Right atrium auricular region (tissue), 2 donors: ENCODE results near the gene JRKL. TPM values are rescaled to one million over a fixed set of nuclear protein-coding genes. Genes with fewer than 3 reads are reported as not detected.
"Not testable (repeated sequence)": the region's sequence is repeated elsewhere in the genome, so short reads cannot be mapped to it uniquely, and the experiment has no call there.

Experiments used
- DNase-seq: peaks from one replicate; pipeline ENCODE4 v3.0.0-alpha.2; 2019; ENCODE audit warnings: low spot score
- H3K27ac ChIP-seq, 2 donors: fragments of 200-600 bp; sonication (generic); 1 replicate in 1 of 2; 2 replicates in 1 of 2; pipeline ENCODE4 v1.5.1; 2016 to 2019
- H3K27me3 ChIP-seq, 2 donors: fragments of 200-600 bp; sonication (generic); one replicate each; pipeline versions ENCODE4 v1.5.1 to v1.6.0; 2017 to 2019
- H3K36me3 ChIP-seq: fragments of 200-600 bp; sonication (generic); one replicate; pipeline ENCODE4 v1.5.1; 2016
- H3K4me1 ChIP-seq, 2 donors: fragments of 200-600 bp; sonication (generic); one replicate each; pipeline versions ENCODE4 v1.5.1 to v1.6.0; 2017 to 2019
- H3K4me3 ChIP-seq, 2 donors: fragments of 200-600 bp; sonication (generic); 1 replicate in 1 of 2; 2 replicates in 1 of 2; pipeline ENCODE4 v1.5.1; 2017 to 2019; ENCODE audit warnings: mild to moderate bottlenecking in 1 of 2, moderate library complexity in 1 of 2
- H3K9me3 ChIP-seq, 2 donors: fragments of 200-600 bp; sonication (generic); one replicate each; pipeline ENCODE4 v1.5.1; 2019
- microRNA counts, 2 donors: library from miRNA; unstranded; fragments of <30 nt; microRNA quantifications; one replicate each; lab custom pipeline; 2016 to 2017
- microRNA-seq, 2 donors: library from miRNA; unstranded; fragments of <30 nt; microRNA quantifications; one replicate each; pipeline ENCODE4, GENCODE V29; 2016 to 2017; ENCODE audit warnings: borderline number of aligned reads in 2 of 2, borderline replicate concordance in 1 of 2
- total RNA-seq, 2 donors: library from RNA; depleted of rRNA; stranded (reverse); fragments of >200 nt; gene quantifications; one replicate each; pipeline ENCODE4 v1.1.0, GENCODE V29; 2016
- TF ChIP-seq, protein P1 (sequence below), 2 donors: fragments of 200-600 bp; sonication (generic); IDR thresholded peaks; one replicate each; pipeline ENCODE4 v1.5.1; 2019; ENCODE audit warnings: antibody characterized with exemption in 2 of 2

Gene JRKL
- total RNA-seq, 2 donors from 2014 or later, result 4.2 to 4.8 TPM

- Histone ChIP-seq H3K27me3 (no peaks in the 10 kb centered on the region), H3K36me3 (no peaks in the 10 kb centered on the region), H3K27ac (no peak overlapping the region), H3K9me3 (no peaks in the 10 kb centered on the region), H3K4me3 (no peak overlapping the region), H3K4me1 (no peaks in the 10 kb centered on the region)
- DNase-seq, result no peak
- TF ChIP-seq, protein P1, sequence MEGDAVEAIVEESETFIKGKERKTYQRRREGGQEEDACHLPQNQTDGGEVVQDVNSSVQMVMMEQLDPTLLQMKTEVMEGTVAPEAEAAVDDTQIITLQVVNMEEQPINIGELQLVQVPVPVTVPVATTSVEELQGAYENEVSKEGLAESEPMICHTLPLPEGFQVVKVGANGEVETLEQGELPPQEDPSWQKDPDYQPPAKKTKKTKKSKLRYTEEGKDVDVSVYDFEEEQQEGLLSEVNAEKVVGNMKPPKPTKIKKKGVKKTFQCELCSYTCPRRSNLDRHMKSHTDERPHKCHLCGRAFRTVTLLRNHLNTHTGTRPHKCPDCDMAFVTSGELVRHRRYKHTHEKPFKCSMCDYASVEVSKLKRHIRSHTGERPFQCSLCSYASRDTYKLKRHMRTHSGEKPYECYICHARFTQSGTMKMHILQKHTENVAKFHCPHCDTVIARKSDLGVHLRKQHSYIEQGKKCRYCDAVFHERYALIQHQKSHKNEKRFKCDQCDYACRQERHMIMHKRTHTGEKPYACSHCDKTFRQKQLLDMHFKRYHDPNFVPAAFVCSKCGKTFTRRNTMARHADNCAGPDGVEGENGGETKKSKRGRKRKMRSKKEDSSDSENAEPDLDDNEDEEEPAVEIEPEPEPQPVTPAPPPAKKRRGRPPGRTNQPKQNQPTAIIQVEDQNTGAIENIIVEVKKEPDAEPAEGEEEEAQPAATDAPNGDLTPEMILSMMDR (IDR thresholded peaks at IDR 0.05), result no peak
Measured at GRCh38 chr11:96424693-96425092, 34.9 kb downstream of the JRKL start.

DNA sequence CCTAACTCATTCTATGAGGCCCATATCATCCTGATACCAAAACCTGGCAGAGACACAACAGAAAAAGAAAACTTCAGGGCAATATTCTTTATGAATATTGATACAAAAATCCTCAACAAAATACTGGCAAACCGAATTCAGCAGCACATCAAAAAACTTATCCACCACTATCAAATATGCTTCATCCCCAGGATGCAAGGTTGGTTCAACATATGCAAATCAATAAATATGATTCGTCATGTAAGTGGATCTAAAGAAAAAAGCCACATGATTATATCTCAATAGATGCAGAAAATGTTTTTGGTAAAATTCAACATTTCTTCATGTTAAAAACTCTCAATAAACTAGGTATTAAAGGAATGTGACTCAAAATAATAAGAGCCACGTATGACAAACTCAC lies 40.9 kb downstream of the JRKL start:
- TF ChIP-seq, protein P1 (IDR thresholded peaks at IDR 0.05), result no peak

DNA sequence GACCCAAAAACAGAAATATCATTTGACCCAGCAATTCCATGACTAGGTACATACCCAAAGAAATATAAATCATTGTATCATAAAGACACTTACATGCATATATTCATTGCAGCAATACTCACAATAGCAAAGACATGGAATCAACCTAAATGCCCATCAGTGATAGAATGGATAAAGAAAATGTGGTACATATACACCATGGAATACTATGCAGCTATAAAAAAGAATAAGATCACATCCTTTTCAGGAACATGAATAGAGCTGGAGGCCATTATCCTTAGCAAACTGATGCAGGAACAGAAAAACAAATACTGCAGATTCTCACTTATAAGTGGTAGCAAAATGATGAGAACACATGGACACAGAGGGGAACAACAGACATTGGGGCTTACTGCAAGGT lies 42.8 kb downstream of the JRKL start:
- H3K27me3 ChIP-seq, H3K36me3 ChIP-seq, H3K4me3 ChIP-seq, DNase-seq, H3K27ac ChIP-seq, H3K4me1 ChIP-seq, H3K9me3 ChIP-seq: not testable (repeated sequence)

More for the DNA sequence above, 40.9 kb downstream of the JRKL start:
- DNase-seq, result no peak
- H3K27ac ChIP-seq, result no peak overlapping the region
- no peaks in the 10 kb centered on the region for H3K36me3 ChIP-seq
- H3K27me3 ChIP-seq, result no peaks in the 10 kb centered on the region
- no peak overlapping the region for H3K4me3 ChIP-seq
- no peaks in the 10 kb centered on the region for H3K4me1 ChIP-seq
- H3K9me3 ChIP-seq, result peaks cover 0 to 5% of the 10 kb centered on the region in 2 donors

MicroRNAs encoded within 50 kb of the gene (microRNA counts, 767-probe panel; counts per million panel counts)
- 2,790 to 3,937 counts per million in 2 donors for microRNA hsa-miR-1260b (lab: Ali Mortazavi, UCI)

Small RNA genes within 50 kb of the gene (microRNA-seq; reads per million reads assigned to microRNA genes)
- gene MIR1260B, result 0 to 0.71 reads per million in 2 donors

Other genes starting within 250 kb of the JRKL start
- gene MAML2, start 46.8 kb upstream of the JRKL start, total RNA-seq, result 10 to 100 TPM in 1 of 2 donors, 1 to 10 TPM in 1; 7.6 to 16.6 TPM
- gene CCDC82, start 101 bp upstream of the JRKL start, total RNA-seq, result 10 to 100 TPM in 1 of 2 donors, 1 to 10 TPM in 1; 9.6 to 11.9 TPM